ENCODE measurements around the gene PPP2R5B.
A peak's percentile ranks its signal among the peaks of the same experiment; 100 is the strongest.
"Not testable (repeated sequence)": the region's sequence is repeated elsewhere in the genome, so short reads cannot be mapped to it uniquely, and the experiment has no call there.

PPP2R5B gene

GRCh38 chr11:64933213-64933934, 8.9 kb downstream of the PPP2R5B start:
- DNase-seq, result no peak

DNA sequence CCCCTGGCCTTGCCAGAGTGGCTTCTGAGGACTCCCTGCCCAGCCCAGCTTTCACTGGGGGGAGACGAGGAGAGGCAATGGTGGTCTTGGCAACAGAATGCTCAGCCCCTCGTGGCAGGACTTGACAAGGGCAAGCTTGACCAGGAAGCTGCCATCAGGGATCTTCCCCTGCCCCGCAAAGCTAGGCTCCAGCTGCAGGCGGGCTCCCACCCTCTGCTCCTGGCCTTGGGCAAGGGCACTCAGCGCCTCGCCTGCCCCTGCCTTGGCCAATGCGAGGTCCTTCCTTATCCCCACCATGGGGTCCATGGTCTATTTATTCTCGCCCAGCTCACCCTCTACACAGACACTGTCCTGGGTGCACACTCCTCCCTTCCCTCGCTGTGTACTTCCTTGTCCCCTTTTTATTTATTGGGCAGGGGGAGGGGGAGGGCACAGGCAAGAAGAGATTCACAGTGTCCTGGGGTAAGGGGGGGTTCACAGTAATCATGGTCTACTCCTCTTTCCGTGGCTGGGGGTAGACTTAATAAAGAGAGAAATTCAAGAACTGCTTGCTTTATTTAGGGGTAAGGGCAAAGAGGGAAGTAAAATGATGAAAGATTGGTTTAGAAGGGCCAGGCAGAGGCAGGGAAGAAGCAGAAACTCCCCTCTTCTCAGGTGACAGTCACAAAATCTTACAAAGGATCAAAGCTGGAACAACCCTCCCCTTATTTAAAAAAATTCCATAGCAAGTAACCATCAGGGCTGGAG, 9.6 kb downstream of the PPP2R5B start:
- DNase-seq, result no peak

GRCh38 chr11:64934682-64935358, 10.3 kb downstream of the PPP2R5B start:
- DNase-seq, result no peak

DNA sequence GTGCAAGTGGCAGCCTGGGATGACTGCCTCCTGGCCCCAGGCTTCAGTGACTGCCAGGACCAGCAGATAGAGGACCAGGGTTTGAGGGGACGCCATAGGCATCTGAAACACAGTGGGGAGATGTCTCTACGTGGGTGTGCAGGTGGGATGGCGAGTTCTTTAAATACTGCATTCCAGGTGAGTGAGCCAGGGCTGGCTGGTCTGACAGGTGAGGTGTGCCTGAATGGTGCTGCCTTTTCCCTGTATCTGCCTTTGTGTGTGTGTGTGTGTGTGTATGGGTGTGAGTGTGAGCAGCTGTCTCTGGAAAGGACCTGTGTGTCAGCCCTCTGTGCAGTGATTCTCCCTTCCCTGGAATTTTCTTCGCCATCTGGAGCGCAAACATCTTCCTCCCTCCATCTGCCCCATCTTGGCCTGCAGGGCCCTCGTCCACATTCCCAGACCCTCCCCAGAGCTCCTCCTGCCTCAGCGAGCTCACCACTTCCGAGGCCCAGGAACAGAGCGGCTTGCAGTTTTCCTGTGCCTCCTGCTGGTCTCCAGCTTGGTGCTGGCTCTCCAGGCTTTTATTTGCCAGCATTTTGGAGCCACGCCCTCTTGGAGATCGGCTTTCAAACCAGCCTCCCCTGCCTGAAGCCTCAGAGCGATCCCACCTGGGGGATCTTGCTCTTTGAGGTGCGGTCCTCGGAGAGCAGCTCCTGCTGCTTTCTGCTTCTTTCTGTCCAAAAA, 11.0 kb downstream of the PPP2R5B start, which contains the start of gene GPHA2:
Gene GPHA2, minus strand, starts transcription at position 535 of the 723 bp plus-strand sequence. Its CDS starts 433 bp downstream, at position 102.
- DNase-seq, result no peak

DNA sequence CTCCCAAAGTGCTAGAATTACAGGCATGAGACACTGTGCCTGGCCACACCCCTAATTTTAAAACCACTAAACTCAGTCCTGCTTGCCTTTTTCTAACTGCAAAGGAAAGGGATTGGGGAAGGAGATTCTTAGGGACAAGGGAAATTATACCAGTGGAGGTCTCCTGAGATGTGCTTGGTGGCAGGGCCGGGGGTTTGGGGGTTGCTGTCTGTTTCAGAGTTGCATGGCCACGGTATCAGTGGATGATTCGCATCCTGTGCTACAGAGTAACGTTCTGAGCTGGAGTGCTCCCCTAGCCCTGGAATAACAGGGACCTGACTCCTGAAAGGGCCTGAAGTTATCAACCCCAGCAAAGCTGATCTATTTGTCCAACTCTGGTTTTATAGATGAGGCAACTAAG, 12.1 kb downstream of the PPP2R5B start:
- DNase-seq, result no peak

DNA sequence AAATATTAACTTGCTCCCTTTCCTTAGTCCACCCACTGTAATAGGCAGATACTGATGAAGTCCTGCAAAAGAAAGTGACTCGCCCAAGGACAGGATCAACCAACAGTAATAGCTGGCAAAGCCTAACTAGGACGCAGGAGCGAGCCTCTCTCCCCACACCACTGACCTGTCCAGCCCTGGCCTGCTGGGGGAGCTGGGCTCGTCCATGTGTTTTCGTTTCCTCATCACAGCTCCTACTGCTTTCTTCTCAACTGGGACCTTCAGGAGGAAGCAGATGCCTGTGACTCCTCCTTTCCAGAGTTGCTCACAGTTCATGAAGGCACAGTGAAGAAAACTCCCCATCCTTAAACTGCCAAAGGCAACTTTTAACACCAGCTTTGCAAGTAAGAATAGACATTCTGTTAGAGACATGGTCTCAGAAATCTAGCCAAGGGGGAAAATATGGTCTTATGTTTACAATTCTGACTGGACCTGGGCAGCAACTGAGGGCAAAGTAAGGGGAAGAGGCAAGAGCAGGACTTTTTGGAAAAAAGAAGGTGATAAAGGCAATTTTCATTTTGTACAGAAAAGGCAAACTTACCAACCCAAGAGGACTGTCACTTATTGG, 22.8 kb downstream of the PPP2R5B start:
- no peak for DNase-seq

DNA sequence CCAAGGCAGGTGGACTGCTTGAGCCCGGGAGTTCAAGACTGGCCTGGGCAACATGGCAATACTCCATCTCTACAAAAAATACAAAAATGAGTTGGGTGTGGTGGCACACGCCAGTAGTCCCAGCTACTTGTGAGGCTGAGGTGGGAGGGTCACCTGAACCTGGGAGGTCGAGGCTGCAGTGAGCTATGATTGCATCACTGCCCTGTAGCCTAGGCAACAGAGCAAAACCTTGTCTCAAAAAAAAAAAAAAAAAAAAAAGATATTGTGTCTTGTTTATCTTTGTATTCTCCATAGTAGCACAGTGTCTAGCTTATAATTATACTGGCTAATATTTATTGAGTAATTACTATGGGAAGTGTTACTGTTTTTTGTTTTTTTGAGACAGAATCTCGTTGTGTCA, 27.0 kb downstream of the PPP2R5B start:
- no peak for DNase-seq

GRCh38 chr11:64954201-64954600, 29.7 kb downstream of the PPP2R5B start:
- DNase-seq, result no peak

DNA sequence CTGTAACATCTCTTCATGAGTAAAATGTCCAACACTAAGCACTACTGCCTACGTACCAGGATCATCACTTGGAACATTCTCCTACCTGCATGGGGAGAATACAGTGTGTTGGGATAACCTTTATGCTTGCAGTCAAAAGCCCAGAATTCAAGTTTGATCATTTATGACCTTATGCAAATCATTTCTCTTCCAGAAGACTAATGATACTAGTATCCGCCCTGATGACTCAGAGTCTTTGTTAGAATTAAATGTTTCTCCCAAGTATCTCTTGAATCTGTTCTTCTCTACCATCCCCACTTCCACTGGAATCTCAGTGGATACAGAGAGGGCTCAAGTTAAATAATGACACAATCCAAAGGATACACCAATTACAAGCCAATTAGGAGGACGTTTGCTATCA, 35.0 kb downstream of the PPP2R5B start:
- no peak for DNase-seq

DNA sequence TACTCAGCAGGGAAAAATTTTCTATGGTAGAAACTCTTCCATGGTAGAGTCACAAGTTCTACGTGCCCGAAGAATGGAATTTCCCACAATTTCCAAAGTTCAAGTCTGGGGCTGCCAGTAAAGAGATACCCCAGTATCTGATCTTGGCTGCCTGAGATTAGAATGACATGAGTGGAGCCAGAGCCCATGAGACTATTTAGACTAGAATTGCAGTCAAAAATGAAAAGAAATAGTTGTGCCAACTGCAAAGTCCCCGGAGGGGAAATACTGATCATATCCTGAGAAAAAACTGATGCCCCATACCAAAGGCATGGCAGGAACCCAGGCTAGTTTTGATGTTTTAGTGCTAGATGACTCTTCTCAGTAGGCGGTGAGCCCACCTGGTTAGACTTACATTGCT, 36.2 kb downstream of the PPP2R5B start:
- DNase-seq, result no peak

GRCh38 chr11:64963072-64963631, 38.7 kb downstream of the PPP2R5B start:
- DNase-seq, result no peak

DNA sequence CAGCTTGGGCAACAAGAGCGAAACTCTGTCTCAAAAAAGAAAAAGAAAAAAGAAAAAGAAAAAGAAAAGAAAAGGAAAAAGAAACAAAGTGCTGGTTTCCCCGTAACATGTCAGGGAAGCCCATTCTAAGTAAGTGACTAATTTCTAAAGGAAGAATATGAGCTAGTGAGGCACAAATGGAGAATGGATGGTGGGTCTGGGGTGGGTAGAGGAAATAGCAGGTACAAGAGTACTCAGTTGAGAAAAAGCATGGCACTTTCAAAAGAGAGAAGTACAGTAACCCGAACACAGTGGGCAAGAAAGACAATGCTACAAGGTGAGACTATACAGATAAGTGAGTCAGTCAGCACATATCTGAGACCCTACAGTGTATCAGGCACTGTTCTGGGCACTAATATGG, 42.9 kb downstream of the PPP2R5B start:
- DNase-seq, result no peak

DNA sequence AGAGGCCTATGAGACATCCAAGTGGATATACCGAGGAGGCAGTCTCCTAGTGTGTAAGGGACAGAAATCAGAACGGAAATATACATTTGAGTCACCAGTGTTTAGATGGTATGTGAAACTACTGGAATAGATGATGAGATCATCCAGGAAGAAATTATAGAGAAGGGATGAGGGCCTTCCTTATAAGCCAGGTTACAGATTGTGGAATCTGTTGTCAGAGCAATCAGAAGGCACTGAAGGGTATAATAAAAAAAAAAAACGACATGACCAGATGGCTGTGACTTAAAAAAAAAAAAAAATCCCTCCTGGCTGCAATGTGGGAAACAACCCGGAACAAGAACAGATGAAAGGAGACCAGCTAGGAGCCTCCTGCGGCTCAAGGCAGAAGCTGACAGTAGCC, 44.7 kb downstream of the PPP2R5B start:
- DNase-seq, result no peak

- DNase-seq, result no peak
Observed at GRCh38 chr11:64970731-64971151, 46.3 kb downstream of the PPP2R5B start.

- peak; percentile 91 to 92 for DNase-seq
Observed at GRCh38 chr11:64971421-64972233, 47.1 kb downstream of the PPP2R5B start, which contains the start of gene MAJIN. TSS of gene MAJIN (minus strand) at chr11:64972108. CDS start at chr11:64959405, 12,703 bp downstream.

- DNase-seq, result no peak
Observed at GRCh38 chr11:64974124-64974523, 49.6 kb downstream of the PPP2R5B start.

- DNase-seq, result no peak
Observed at GRCh38 chr11:64976651-64977050, 52.2 kb downstream of the PPP2R5B start.

DNA sequence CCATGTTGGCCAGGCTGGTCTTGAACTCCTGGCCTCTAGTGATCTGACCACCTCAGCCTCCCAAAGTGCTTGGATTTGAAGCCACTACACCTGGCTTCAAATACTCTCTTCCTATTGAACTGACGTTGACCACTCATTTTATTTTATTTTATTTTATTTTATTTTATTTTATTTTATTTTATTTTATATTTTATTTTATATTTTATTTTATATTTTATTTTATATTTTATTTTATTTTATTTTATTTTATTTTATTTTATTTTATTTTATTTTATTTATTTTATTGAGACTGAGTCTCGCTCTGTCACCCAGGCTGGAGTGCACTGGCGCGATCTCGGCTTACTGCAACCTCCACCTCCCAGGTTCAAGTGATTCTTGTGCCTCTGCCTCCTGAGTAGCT, 58.9 kb downstream of the PPP2R5B start:
- not testable (repeated sequence) for DNase-seq

Data from CD4-positive, alpha-beta T cell treated with Interleukin-1 beta for 1 hour (primary cell).